ENCODE results near the gene PLEKHJ1. TPM values are rescaled to one million over a fixed set of nuclear protein-coding genes. Genes with fewer than 3 reads are reported as not detected.

PLEKHJ1 gene
- total RNA-seq, 2 donors from 2014 or later = 26.3 to 46.2 TPM

- Histone ChIP-seq H3K27ac (no peak overlapping the region), H3K27me3 (replicated peaks; ENCODE audit: insufficient read depth) (peaks cover 15% of the 10 kb centered on the region), H3K4me1 (ENCODE audit: control insufficient read depth in 1 of 2, low read depth in 2 of 2) (peaks cover 20 to 39% of the 10 kb centered on the region in 2 donors), H3K9me3 (no peaks in the 10 kb centered on the region), H3K4me3 (peak overlapping the region; percentile 34), H3K36me3 (peaks cover 2% of the 10 kb centered on the region)
- DNase-seq (ENCODE audit: low spot score) (no peak), ATAC-seq (ENCODE audit: insufficient number of reproducible peaks, low FRiP score, low read depth) (no peak)
- TF ChIP-seq CTCF (IDR thresholded peaks at IDR 0.05) = no peak
Observed at GRCh38 chr19:2253106-2254063, 17.3 kb upstream of the PLEKHJ1 start.

- no peak for TF ChIP-seq CTCF (IDR thresholded peaks at IDR 0.05)
- peaks cover 9% of the 10 kb centered on the region for H3K36me3 ChIP-seq
- H3K27me3 ChIP-seq (replicated peaks; ENCODE audit: insufficient read depth) = peaks cover 15% of the 10 kb centered on the region
- DNase-seq (ENCODE audit: low spot score) (no peak), ATAC-seq (ENCODE audit: insufficient number of reproducible peaks, low FRiP score, low read depth) (no peak)
- no peak overlapping the region for H3K27ac ChIP-seq
- H3K4me3 ChIP-seq = peak overlapping the region; percentile 34
- H3K4me1 ChIP-seq (ENCODE audit: control insufficient read depth in 1 of 2, low read depth in 2 of 2) = peaks cover 20 to 39% of the 10 kb centered on the region in 2 donors
- H3K9me3 ChIP-seq = no peaks in the 10 kb centered on the region
Observed at GRCh38 chr19:2252797-2253105, 16.6 kb upstream of the PLEKHJ1 start.

GRCh38 chr19:2252055-2252796 lies 16.1 kb upstream of the PLEKHJ1 start:
- no peaks in the 10 kb centered on the region for H3K9me3 ChIP-seq
- TF ChIP-seq CTCF (IDR thresholded peaks at IDR 0.05) = no peak
- H3K4me1 ChIP-seq (ENCODE audit: control insufficient read depth in 1 of 2, low read depth in 2 of 2) = peaks cover 20 to 39% of the 10 kb centered on the region in 2 donors
- H3K36me3 ChIP-seq = peaks cover 14% of the 10 kb centered on the region
- DNase-seq (ENCODE audit: low spot score) = no peak
- no peak overlapping the region for H3K27ac ChIP-seq
- H3K4me3 ChIP-seq = peak overlapping the region; percentile 34
- ATAC-seq (ENCODE audit: insufficient number of reproducible peaks, low FRiP score, low read depth) = no peak
- H3K27me3 ChIP-seq (replicated peaks; ENCODE audit: insufficient read depth) = peaks cover 15% of the 10 kb centered on the region

GRCh38 chr19:2251106-2252054 lies 15.3 kb upstream of the PLEKHJ1 start:
- Histone ChIP-seq H3K9me3 (no peaks in the 10 kb centered on the region), H3K27me3 (replicated peaks; ENCODE audit: insufficient read depth) (peaks cover 15% of the 10 kb centered on the region), H3K36me3 (peaks cover 22% of the 10 kb centered on the region), H3K4me1 (ENCODE audit: control insufficient read depth in 1 of 2, low read depth in 2 of 2) (peaks cover 20 to 39% of the 10 kb centered on the region in 2 donors), H3K4me3 (peak overlapping the region; percentile 34), H3K27ac (no peak overlapping the region)
- DNase-seq (ENCODE audit: low spot score) = no peak
- no peak for TF ChIP-seq CTCF (IDR thresholded peaks at IDR 0.05)
- no peak for ATAC-seq (ENCODE audit: insufficient number of reproducible peaks, low FRiP score, low read depth)
